ENCODE measurements around the gene LEAP2.

The LEAP2 gene

GRCh38 chr5:132829742-132830435 lies 43.6 kb upstream of the LEAP2 start (continued):
- TF ChIP-seq, protein P1, sequence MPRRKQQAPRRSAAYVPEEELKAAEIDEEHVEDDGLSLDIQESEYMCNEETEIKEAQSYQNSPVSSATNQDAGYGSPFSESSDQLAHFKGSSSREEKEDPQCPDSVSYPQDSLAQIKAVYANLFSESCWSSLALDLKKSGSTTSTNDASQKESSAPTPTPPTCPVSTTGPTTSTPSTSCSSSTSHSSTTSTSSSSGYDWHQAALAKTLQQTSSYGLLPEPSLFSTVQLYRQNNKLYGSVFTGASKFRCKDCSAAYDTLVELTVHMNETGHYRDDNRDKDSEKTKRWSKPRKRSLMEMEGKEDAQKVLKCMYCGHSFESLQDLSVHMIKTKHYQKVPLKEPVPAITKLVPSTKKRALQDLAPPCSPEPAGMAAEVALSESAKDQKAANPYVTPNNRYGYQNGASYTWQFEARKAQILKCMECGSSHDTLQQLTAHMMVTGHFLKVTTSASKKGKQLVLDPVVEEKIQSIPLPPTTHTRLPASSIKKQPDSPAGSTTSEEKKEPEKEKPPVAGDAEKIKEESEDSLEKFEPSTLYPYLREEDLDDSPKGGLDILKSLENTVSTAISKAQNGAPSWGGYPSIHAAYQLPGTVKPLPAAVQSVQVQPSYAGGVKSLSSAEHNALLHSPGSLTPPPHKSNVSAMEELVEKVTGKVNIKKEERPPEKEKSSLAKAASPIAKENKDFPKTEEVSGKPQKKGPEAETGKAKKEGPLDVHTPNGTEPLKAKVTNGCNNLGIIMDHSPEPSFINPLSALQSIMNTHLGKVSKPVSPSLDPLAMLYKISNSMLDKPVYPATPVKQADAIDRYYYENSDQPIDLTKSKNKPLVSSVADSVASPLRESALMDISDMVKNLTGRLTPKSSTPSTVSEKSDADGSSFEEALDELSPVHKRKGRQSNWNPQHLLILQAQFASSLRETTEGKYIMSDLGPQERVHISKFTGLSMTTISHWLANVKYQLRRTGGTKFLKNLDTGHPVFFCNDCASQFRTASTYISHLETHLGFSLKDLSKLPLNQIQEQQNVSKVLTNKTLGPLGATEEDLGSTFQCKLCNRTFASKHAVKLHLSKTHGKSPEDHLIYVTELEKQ (tag by site-specific recombination; IDR thresholded peaks at IDR 0.05; ENCODE audit: borderline replicate concordance), result no peak
- TF ChIP-seq FEZF1 (tag by site-specific recombination; IDR thresholded peaks at IDR 0.05), result no peak
- TF ChIP-seq ZNF623 (tag by site-specific recombination; IDR thresholded peaks at IDR 0.05), result no peak
- TF ChIP-seq ZNF302 (tag by site-specific recombination; IDR thresholded peaks at IDR 0.05; ENCODE audit: low read depth), result no peak
- TF ChIP-seq ZNF248 (tag by site-specific recombination; IDR thresholded peaks at IDR 0.05), result no peak
- TF ChIP-seq KLF17 (tag by site-specific recombination; IDR thresholded peaks at IDR 0.05), result peak; percentile 64
- peak; percentile 81 for TF ChIP-seq ZBTB8A (tag by site-specific recombination; IDR thresholded peaks at IDR 0.05)
- no peak for TF ChIP-seq ZNF140 (tag by site-specific recombination; IDR thresholded peaks at IDR 0.05)
- 0 out of 2 replicates have a peak, but pooled peaks have one; percentile 28 for TF ChIP-seq ZNF184 (tag by site-specific recombination; IDR thresholded peaks at IDR 0.05)
- TF ChIP-seq ZNF24 (tag by site-specific recombination; IDR thresholded peaks at IDR 0.05), result no peak
- TF ChIP-seq HOXC10 (CRISPR knock-in tag; IDR thresholded peaks at IDR 0.05), result no peak
- no peak for TF ChIP-seq GLI2 (tag by site-specific recombination; IDR thresholded peaks at IDR 0.05; ENCODE audit: borderline replicate concordance, low read depth)
- no peak for TF ChIP-seq ZNF621 (tag by site-specific recombination; IDR thresholded peaks at IDR 0.05)
- peak; percentile 20; the same call in 1 of the 2 replicates for TF ChIP-seq INSM2 (tag by site-specific recombination; IDR thresholded peaks at IDR 0.05)
- TF ChIP-seq ZBTB20 (tag by site-specific recombination; IDR thresholded peaks at IDR 0.05), result peak; percentile 42; the same call in 1 of the 2 replicates
- TF ChIP-seq ZNF548 (tag by site-specific recombination; IDR thresholded peaks at IDR 0.05), result no peak
- TF ChIP-seq, protein P2, sequence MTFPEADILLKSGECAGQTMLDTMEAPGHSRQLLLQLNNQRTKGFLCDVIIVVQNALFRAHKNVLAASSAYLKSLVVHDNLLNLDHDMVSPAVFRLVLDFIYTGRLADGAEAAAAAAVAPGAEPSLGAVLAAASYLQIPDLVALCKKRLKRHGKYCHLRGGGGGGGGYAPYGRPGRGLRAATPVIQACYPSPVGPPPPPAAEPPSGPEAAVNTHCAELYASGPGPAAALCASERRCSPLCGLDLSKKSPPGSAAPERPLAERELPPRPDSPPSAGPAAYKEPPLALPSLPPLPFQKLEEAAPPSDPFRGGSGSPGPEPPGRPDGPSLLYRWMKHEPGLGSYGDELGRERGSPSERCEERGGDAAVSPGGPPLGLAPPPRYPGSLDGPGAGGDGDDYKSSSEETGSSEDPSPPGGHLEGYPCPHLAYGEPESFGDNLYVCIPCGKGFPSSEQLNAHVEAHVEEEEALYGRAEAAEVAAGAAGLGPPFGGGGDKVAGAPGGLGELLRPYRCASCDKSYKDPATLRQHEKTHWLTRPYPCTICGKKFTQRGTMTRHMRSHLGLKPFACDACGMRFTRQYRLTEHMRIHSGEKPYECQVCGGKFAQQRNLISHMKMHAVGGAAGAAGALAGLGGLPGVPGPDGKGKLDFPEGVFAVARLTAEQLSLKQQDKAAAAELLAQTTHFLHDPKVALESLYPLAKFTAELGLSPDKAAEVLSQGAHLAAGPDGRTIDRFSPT (tag by site-specific recombination; IDR thresholded peaks at IDR 0.05), result no peak
- TF ChIP-seq YY2 (tag by site-specific recombination; IDR thresholded peaks at IDR 0.05), result 0 out of 2 replicates have a peak, but pooled peaks have one; percentile 26
- no peak for TF ChIP-seq ZNF768 (tag by site-specific recombination; IDR thresholded peaks at IDR 0.05)
- no peak for TF ChIP-seq ZFP69B (tag by site-specific recombination; IDR thresholded peaks at IDR 0.05)
- TF ChIP-seq OSR2 (tag by site-specific recombination; IDR thresholded peaks at IDR 0.05), result 0 out of 2 replicates have a peak, but pooled peaks have one; percentile 6
